Fibroblast of skin of back (primary cell): ENCODE measurements around the gene IL36G.

Experiments used
- DNase-seq: peaks from one replicate; pipeline ENCODE4 v3.0.0-alpha.2; 2013

Gene IL36G

GRCh38 chr2:113021312-113021711 lies 43.5 kb downstream of the IL36G start:
- DNase-seq = no peak

DNA sequence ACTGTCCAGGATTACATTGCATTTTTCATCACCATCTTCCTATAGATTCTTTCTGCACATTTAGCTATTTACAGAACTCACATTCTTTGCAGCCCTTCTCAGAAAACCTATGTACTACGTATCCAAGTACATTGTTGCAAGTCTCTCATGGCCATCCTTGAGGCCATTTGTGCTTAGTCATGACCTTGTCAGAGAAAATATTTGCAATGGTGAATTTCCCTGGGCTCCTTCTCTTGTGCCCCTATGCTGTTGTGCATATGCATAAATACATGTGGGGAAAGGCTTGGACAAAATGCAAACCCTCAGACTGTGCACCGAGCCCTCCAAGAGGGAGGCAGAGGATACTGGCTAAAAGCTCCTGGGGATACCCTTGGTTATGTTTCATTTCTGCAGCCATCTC lies 47.0 kb downstream of the IL36G start:
- no peak for DNase-seq

GRCh38 chr2:113025737-113026136 lies 47.9 kb downstream of the IL36G start:
- DNase-seq = no peak

GRCh38 chr2:113027691-113028090 lies 49.9 kb downstream of the IL36G start:
- no peak for DNase-seq

- no peak for DNase-seq
Measured at GRCh38 chr2:113028112-113028511, 50.3 kb downstream of the IL36G start.

DNA sequence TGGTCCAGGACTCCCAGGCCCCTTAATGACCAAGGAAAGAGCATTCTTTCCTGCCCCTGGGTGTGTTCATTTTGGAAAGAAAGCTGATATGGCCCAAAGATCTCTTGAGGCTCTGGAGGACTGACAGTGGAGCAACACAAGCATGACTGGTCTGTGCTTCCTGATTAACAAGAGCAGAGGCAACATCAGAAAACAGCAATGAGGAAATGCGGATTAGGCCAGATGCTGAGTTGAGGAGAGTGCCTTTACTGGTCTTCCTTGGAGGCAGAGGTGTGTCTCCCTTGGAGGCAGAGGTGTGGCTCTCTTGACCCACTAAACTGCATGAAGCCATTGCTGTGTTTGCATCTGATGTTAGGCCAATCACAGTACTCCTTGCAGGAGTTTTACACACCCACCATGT lies 54.9 kb downstream of the IL36G start:
- DNase-seq = no peak

DNA sequence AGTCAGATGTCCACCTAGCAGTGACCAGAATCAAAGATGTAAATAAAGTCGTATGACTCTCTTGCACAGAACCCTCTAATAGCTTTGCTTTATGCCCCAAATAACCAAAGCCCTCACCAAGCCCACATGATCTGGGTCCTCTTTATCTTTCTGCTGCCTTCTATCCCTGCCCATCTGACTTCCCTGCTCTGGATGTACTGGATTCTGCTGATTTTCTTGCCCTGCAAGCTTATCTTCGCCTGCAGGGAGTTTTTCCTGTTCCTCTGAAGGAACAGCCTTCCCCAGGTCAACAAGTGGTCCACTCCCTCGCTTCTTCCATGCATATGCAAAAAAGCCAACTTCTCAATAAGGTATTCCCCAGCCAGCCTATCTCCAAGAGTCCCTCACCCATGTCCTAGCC lies 56.2 kb downstream of the IL36G start:
- DNase-seq = no peak
